ENCODE measurements around the gene ENOX1.

DNA sequence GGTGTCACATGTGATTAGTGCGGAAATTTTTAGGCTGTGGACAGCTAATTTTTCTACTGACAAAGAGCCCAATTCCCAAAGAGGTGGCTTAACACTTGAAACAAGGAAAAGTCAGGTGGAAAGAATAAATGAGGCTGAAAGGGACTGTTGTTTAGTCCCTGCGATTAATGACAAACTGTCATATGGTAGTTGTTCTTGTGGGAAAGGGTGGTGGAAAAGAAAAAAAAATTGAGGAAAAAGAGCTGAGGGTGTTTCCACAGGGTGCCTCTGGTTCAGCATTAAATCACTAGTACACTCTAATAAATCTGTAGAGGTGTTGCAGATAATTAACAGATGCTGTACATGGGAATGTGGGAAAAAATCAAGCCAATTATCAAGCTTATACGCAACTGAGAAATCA is 462.6 kb downstream of the ENOX1 start:
- no peak for TF ChIP-seq CTCF (IDR thresholded peaks at IDR 0.05)
- no peak for TF ChIP-seq MAFK (IDR thresholded peaks at IDR 0.05; ENCODE audit: partially characterized antibody)
- no peak for TF ChIP-seq POLR2A (IDR thresholded peaks at IDR 0.05; ENCODE audit: low read length)
- TF ChIP-seq JUN (IDR thresholded peaks at IDR 0.05): no peak
- no peak for TF ChIP-seq REST (IDR thresholded peaks at IDR 0.05)
- no peak for TF ChIP-seq HDAC2 (IDR thresholded peaks at IDR 0.05)
- TF ChIP-seq EP300 (IDR thresholded peaks at IDR 0.05): no peak
- TF ChIP-seq CBX2 (IDR thresholded peaks at IDR 0.05; ENCODE audit: borderline replicate concordance, low read depth): no peak
- no peak for TF ChIP-seq PHF8 (IDR thresholded peaks at IDR 0.05; ENCODE audit: borderline replicate concordance, low read depth)
- TF ChIP-seq SMC3 (IDR thresholded peaks at IDR 0.05): no peak
